H1 (cell line): ENCODE measurements around the gene NCR2. TPM values are rescaled to one million over a fixed set of nuclear protein-coding genes. Genes with fewer than 3 reads are reported as not detected.

Experiments
- TAF1 ChIP-seq: IDR thresholded peaks from 2 replicates; pipeline ENCODE4 v1.6.1; 2011; ENCODE audit warnings: mild to moderate bottlenecking, low read depth, low read length
- polyA plus RNA-seq, 7 experiments: library from polyadenylated mRNA; depleted of rRNA in 3 of 7; stranded (reverse) in 5 of 7; unstranded in 2 of 7; fragments of >200 nt in 5 of 7; fragments of 200-250 nt in 2 of 7; gene quantifications; 1 replicate in 5 of 7; 2 replicates in 1 of 7; 4 replicates in 1 of 7; pipeline versions ENCODE4 v1.2.1 to v1.2.3, GENCODE V29; 2011 to 2013; ENCODE audit warnings: missing spikeins in 2 of 7, mixed read lengths in 2 of 7
- total RNA-seq: library from RNA; stranded (reverse); fragmentation: NEBNext Ultra II Directional; extraction: Animal tissue kit (Norgen Biotek cat#: 25700); gene quantifications from 2 replicates; pipeline ENCODE4 v1.2.1, GENCODE V29; 2021

The NCR2 gene
- total and polyA plus RNA-seq, 2 of the 8 experiments (the other 6 are each of a cell fraction or from before 2014, with no cell fraction given): not detected

- no peak for TF ChIP-seq TAF1
These were observed 20.5 kb downstream of the NCR2 start (continued) for GRCh38 chr6:41355952-41356351.
